Activated CD8-positive, alpha-beta memory T cell treated with anti-CD3 and anti-CD28 coated beads for 1 hour (primary cell): Measurements from ENCODE around the gene TRIM63.
A peak's percentile ranks its signal among the peaks of the same experiment; 100 is the strongest.

Experiments used
- DNase-seq, 2 donors: peaks; one replicate each; pipeline ENCODE4 v3.0.0-alpha.2; 2020; ENCODE audit warnings: low read depth in 1 of 2; ENCODE audit errors: extremely low read depth in 1 of 2

The TRIM63 gene

GRCh38 chr1:26035959-26036755, 31.3 kb downstream of the TRIM63 start:
- peak in 1 of 2 donors; percentile 65 for DNase-seq

- DNase-seq: peak; percentile 85 to 87
Measured at GRCh38 chr1:26035203-26035958, 32.0 kb downstream of the TRIM63 start.

- DNase-seq: no peak
Measured at GRCh38 chr1:26034504-26035202, 32.8 kb downstream of the TRIM63 start.

DNA sequence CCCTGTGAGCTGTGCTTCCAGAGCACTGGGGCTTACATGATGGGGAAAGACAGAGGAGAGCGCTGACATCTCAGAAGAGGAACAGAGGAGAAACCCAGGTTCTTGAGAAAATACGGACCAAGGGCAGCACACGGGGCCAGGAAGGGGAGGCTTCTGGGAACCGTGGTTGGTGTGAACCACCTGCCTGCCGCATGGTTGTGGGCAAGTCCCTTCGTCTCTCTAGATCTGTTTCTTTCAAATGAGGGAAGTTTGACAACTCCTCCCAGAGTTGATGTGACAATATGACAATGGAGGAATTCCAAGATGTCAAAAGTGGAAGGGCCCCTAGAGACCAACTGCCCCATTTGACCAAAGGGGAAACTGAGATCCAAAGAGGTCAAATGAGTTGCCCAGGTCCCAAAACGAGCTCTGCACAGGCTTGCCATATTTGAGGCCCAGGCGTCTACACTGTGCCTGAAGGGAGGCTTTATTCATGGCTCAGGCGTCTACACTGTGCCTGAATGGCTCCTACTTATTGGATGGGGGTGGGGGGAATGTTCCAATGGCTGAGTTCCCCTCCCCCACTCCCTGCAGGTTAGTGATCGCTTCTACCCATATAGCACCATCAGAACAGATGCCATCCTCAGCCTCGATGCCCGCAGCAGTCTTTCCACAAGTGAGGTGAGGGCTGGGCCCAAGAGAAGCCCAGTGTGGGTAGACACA, 34.6 kb downstream of the TRIM63 start:
- no peak for DNase-seq

DNA sequence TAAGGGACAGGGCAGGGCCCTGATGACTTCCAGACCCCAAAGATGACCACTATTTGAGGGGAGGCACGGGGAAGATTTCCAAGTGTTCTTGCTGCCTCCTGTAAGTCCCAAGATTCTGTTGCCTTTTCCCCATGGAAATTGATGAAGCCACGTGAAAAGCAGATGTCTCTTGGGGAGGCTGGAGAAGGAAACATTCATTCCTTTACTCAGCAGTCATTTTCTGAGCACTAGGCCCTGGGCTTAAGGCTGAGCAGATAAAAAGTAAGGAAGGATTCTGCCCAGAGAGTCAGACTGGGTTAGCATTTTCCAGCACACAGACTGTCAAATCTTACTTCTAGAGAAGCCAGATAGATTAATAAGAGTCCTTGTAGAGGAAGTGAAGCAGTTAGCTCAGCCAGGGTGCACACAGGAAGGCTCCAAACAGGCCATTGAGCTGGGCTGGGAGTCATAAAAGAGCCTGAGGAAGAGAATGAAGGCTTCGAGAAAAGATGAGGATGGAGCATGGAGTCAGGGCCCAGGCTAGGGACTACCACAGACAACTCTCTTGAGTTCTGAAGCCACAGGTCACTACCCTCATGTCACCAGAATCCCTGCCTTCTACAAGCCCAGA, 35.7 kb downstream of the TRIM63 start:
- DNase-seq: no peak

- DNase-seq: no peak
Measured at GRCh38 chr1:26031196-26031595, 36.2 kb downstream of the TRIM63 start.

GRCh38 chr1:26029864-26030481, 37.5 kb downstream of the TRIM63 start:
- no peak for DNase-seq

DNA sequence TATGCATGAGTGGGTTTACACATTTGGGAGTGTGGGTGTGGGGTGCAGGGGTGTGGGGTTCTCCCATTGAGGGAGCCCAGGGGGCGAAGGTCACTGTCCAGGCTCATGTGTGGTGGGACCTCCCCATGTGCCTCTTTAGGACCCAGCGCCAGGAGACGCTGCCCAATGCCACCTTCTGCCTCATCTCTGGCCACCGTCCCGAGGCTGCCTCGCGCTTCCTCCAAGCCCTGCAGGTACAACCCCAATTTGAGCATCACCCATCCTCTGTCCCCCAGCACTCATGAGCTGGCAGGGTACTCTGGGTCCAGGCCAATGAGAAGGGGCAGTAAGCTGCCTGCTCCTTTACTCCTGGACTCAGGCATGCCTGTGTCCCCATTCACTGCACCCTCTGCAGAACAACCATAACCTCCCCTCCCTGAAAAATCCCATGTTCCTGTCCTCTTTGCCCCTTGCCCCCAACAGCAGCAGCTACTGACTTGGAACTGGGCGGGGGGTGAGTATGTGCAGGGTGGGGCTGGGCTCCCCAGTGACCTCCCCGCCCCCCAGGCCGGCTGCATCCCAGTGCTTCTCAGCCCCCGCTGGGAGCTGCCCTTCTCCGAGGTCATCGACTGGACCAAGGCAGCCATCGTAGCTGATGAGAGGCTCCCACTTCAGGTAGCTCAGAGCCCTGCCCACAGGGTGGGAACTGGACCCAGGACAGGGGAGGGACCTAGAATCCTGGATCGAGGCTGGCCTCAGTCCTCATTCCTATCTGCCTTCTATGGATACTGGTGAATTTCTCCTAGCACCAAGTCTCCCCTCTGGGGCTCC, 38.2 kb downstream of the TRIM63 start:
- no peak for DNase-seq

DNA sequence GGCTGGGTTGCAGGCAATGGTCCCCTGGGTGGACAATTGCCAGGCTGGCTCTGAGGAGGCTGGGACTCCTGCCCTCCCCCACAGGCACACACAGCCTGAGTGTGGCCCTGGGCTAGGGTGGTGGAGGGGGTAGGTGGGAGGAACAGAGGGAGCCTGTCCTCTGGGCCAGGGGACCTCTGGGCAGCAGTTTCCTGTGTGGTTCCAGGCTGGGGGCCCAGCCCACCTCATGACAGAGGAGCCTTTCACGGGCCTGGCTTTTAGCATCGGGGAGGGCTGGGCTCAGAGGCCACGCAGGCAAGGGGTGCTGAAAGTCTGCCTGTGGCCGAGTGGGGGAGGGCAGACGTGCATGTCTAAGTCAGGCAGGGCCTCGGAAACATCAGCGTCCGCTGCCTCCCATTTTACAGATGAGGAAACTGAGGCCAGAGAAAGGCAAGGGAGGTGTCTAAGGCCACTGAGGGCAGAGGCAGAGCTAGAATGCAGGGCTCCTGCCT, 38.9 kb downstream of the TRIM63 start:
- no peak for DNase-seq

DNA sequence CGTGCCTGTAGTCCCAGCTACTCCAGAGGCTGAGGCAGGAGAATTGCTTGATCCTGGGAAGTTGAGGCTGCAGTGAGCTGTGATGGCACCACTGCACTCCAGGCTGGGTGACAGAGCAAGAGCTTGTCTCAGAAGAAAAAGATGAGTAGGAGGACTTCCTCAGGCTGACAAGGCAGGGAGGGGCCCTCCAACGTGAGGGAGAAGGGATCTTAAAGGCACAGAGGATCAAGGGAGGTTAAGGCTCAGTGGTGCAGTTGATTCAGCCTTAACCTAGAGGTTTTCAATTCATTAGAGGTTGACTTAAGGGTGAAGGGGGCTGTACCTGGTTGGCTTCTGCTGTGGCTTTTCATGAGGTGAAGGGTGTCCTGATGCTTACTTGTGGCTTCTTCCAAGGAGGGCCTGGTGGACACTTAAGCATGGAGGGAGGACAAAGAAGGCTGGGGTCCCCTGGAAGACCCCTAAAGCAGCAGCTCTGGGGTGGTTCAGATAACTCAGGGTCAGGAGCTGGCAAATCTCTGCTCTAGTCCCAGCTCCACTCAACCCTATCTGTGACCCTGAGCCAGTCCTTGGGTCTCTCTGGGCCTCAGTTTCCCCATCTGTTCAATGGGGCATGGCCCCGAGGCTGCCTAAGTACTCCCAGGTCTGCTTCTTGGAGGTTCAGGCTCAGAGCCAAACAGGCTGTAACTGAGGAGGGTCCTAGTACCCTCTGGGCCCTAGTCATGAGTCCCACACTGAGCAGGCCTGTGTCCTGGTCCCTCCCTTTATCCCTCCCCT, 39.5 kb downstream of the TRIM63 start:
- DNase-seq: no peak

GRCh38 chr1:26025517-26025916, 41.9 kb downstream of the TRIM63 start:
- DNase-seq: no peak

DNA sequence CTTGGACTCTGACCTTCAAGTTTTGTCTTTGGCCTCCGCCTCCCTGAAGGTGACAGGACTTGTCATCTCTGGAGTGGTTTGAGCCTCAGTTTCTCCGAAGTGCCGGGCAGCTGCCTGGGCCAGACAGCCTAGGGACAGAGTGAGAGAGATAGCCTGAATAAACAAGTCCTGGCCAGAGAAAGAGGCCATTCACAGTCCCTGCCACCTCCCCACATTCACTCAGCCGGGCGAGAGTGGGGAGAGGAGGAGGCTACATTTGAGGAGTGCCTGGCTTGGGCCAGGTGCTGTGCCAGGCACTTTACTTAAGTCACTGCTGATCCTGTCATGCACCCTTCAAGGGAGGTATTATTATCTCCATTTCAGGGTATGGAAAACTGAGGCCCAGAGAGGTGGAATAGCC, 42.4 kb downstream of the TRIM63 start:
- DNase-seq: no peak

- no peak for DNase-seq
Measured at GRCh38 chr1:26023826-26024225, 43.6 kb downstream of the TRIM63 start.

- DNase-seq: no peak
Measured at GRCh38 chr1:26023009-26023408, 44.4 kb downstream of the TRIM63 start.

DNA sequence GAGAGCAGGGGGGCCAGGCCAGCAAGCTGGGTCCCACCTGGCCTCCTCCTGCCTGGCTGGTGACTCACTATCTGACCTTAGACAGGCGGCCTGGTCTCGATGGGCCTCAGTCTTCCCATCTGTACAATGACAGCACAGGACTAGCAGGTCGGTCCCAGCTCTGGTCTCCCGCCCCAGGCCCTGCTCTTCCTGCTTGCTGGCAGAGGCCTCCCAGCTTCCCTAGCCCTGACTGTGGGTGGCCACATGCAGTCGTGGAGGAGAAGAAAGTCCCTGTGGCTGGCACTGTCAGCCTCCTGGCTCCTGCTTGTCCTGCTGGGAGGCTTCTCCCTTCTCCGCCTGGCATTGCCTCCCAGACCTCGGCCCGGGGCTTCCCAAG, 45.0 kb downstream of the TRIM63 start:
- no peak for DNase-seq

DNA sequence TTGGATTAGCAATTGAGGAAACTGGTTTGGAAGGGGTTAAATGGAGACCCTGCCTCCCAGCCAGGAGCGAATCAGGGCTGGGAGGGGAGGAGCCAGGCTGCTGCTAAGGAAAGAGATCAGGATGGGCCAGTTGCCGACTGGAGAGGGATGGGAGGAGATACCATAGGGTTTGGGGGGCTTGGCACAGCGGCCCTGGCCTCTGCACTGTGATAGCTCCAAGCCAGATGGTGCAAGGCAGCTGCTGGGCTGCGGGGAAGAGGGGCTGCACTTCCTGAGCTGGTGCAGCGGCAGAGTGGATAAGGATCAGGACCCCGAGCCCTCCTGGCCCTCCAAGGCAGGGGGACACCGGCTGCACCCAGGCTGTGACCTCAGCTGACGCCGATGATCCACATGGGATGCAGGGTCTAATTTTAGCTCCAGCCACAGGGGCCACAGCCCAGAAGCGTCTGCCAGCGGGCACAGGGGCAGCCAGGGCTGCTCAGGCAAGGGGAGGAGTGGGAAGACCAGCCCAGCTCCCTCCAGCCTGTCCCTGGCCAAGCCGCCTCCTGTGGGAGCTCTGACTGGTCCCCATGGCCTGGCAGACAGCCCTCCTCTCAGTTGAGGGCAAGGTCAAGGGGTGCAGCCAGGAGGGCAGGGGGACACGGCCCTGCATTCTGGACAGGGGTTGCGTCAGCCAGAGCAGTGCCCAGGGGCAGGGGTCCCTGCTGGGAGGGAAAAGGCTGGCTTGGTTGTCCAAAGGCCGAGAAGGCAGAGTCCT, 45.6 kb downstream of the TRIM63 start, which contains the start of gene EXTL1:
Gene EXTL1 (plus strand): TSS at position 129 of the 757 bp plus-strand sequence. CDS start 872 bp downstream, outside the sequence.
- no peak for DNase-seq

GRCh38 chr1:26020941-26021646, 46.3 kb downstream of the TRIM63 start:
- DNase-seq: no peak
